ENCODE results near the gene TMEM72.

Gene TMEM72

DNA sequence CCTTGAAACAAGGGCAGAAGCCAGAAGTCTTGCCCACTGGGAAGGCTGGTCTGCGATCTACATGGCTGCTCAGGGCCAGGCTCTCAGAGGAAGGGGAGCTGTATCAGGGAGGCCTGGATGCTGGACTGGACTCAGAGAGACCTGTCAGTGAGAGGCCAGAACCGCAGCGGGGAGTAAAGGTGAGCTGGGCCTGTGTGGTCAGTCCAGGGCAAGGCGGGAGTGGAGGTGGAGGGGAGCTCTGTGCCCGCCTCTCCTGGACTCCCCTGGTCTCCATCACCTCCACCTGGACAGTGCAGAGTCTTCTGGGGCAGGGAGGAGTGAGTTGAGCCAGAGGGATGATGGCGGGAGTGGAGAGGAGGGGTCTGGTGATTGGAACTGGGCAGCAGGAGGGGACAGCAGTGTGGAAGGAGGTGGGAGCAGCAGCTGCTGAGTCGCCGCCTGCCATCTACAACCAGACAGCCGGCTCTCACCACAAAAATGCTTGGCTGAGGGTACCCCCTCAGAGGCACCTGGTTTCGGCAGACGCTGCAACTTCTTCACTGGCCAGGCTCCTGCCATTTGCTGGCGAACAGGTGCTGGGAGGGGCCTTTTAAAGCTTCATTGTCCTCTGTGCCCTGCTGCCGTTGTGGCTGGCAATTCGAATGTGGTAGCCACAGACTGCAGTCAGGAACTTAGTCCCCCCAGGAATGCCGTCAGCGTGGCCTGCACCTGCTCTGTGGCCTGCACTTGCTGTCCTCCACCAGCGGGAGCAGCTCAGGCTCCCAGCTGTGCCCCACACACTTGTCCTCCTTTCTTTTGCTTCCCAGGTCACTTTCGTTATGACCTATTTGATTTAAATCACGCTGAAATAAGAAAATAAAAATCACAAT, 52.0 kb downstream of the TMEM72 start:
- no peak overlapping the region for H3K27ac ChIP-seq (ENCODE audit: low read length)
- DNase-seq (ENCODE audit: low read depth, low spot score) = no peak

DNA sequence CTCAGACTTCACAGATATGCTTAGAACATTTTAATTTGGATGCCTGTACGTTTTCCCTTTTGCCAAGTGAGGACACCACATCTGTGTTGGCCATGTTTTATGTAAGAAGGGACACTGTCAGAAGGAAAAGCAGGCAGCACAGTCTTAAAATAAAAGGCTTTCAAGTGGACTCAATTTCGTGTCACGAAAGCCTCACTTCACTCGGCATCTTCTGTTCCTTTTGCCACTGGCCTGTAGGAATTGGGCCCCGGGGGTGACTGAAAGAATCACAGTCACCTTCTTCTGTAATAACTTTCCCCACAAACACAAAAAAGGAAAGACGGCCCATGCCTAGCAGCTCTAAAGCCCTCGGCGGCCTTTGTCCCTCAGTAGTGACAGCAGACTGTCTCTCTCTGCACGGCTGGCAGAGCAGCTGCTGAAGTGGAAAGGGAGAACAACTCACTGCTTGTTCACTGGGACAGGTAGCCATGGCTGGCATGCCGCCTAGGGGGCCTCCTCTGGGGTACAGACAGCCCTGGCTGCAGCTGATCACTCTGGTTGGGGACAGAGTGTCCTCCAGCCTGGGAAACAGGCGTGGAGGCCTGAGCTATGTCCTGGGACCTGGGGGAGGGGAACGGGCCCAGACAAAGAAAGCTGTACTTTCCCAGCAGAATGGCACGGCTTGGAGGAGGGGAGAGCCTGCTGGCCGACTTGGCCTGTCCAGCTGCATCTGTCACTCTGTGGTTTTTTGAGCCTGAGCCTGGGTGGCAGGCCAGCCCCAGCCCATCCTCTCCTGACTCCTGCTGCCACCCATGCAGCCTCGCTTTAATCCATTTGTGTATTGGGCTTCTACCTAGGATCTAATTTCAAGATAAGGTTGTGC, 52.9 kb downstream of the TMEM72 start:
- no peak overlapping the region for H3K4me3 ChIP-seq (ENCODE audit: low read length)
- H3K4me1 ChIP-seq (ENCODE audit: control insufficient read depth, insufficient read depth, low read length) = peaks cover 9% of the 10 kb centered on the region
- H3K27ac ChIP-seq (ENCODE audit: low read length) = no peak overlapping the region
- H3K27me3 ChIP-seq (ENCODE audit: control insufficient read depth, insufficient read depth, low read length) = no peaks in the 10 kb centered on the region
- no peak for DNase-seq (ENCODE audit: low read depth, low spot score)
- no CpG with 5 or more reads among the region's 15 CpGs for WGBS (ENCODE audit: insufficient coverage, insufficient read length)
- no peaks in the 10 kb centered on the region for H3K36me3 ChIP-seq (ENCODE audit: control insufficient read depth, insufficient read depth, low read length)
- H3K9me3 ChIP-seq (ENCODE audit: control insufficient read depth, insufficient read depth, low read length) = no peaks in the 10 kb centered on the region

More for the DNA sequence above, 52.0 kb downstream of the TMEM72 start:
- Histone ChIP-seq H3K27me3 (ENCODE audit: control insufficient read depth, insufficient read depth, low read length) (no peaks in the 10 kb centered on the region), H3K9me3 (ENCODE audit: control insufficient read depth, insufficient read depth, low read length) (no peaks in the 10 kb centered on the region), H3K36me3 (ENCODE audit: control insufficient read depth, insufficient read depth, low read length) (no peaks in the 10 kb centered on the region), H3K4me1 (ENCODE audit: control insufficient read depth, insufficient read depth, low read length) (peaks cover 9% of the 10 kb centered on the region), H3K4me3 (ENCODE audit: low read length) (no peak overlapping the region)
- no CpG with 5 or more reads among the region's 19 CpGs for WGBS (ENCODE audit: insufficient coverage, insufficient read length)

DNA sequence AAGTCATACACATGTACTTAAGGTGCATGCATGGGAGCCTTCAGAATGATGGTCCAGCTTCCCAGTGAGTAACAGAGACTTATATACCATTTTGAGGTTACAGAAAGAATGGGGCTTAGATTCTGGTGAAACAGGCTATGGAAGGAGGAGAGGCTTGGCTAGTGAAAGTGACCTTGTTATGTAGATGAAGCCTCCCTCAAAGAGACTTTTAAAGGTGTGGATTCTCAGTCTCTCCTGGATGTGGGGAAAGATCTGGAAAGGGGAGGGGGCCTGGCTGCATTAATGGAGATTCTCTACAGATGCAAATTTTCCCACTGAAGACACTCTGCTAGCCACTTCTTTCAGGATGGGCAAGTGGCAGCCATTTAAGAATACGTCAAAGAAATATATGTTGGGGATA, 54.0 kb downstream of the TMEM72 start:
- H3K4me1 ChIP-seq (ENCODE audit: control insufficient read depth, insufficient read depth, low read length) = peaks cover 9% of the 10 kb centered on the region
- H3K27ac ChIP-seq (ENCODE audit: low read length) = no peak overlapping the region
- H3K27me3 ChIP-seq (ENCODE audit: control insufficient read depth, insufficient read depth, low read length) = no peaks in the 10 kb centered on the region
- no peak overlapping the region for H3K4me3 ChIP-seq (ENCODE audit: low read length)
- no peak for DNase-seq (ENCODE audit: low read depth, low spot score)
- no CpG with 5 or more reads among the region's 1 CpG for WGBS (ENCODE audit: insufficient coverage, insufficient read length)
- H3K9me3 ChIP-seq (ENCODE audit: control insufficient read depth, insufficient read depth, low read length) = no peaks in the 10 kb centered on the region
- no peaks in the 10 kb centered on the region for H3K36me3 ChIP-seq (ENCODE audit: control insufficient read depth, insufficient read depth, low read length)

DNA sequence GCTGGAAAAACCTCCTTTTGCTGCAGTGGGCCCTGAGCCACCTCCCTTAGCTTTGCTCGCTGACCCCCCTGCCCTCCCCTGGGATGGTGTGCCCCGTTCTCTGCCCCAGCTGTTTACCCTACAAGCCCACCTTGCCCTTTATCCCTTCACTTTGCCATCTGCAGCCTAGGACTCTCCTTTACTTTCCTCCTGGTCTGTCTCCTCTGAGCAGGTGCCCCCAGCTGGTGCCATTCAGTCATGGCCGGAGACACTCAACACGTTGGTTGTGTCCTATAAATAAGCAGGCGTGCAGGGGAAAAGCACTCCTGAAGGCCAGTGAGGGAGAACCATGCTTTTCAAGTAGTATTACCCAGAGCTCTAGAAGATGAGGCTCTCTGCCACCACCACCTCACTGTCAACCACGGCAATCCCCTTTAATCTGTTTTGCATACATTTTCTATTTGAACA, 54.5 kb downstream of the TMEM72 start:
- Histone ChIP-seq H3K4me1 (ENCODE audit: control insufficient read depth, insufficient read depth, low read length) (peaks cover 9% of the 10 kb centered on the region), H3K36me3 (ENCODE audit: control insufficient read depth, insufficient read depth, low read length) (no peaks in the 10 kb centered on the region), H3K27ac (ENCODE audit: low read length) (no peak overlapping the region), H3K9me3 (ENCODE audit: control insufficient read depth, insufficient read depth, low read length) (no peaks in the 10 kb centered on the region), H3K27me3 (ENCODE audit: control insufficient read depth, insufficient read depth, low read length) (no peaks in the 10 kb centered on the region), H3K4me3 (ENCODE audit: low read length) (no peak overlapping the region)
- WGBS (ENCODE audit: insufficient coverage, insufficient read length) = no CpG with 5 or more reads among the region's 6 CpGs
- no peak for DNase-seq (ENCODE audit: low read depth, low spot score)

DNA sequence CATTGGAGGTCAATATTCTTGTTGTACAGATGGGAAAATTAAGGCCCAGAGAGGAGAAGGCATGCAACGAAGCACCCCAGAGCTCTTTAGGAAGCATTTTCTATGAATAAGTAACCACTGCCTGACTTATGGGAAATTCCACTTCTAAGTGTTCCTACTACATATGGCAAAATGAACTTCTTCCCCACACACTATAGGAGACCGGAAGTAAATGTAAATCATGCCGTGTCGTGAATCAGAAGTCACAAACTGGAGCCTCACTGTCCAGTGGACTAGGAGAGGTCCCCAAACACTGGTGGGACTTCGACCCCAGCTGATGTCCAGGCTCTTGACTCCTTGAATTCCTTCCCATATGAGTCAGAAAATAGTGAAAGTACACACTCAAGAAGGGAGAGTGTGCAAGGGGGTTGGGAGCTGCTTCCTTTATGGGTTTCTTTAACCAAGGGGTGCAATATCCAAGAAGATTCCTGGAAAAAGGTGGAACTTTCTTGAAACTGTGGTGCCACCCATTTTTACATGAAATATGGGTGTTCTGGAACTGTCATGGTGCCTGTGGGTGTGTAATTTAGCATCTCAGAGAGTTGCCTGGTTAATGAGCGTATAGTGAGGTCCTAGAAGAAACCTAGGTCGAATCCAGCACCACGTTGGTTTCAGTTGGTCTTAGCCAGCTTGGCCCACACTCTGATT, 55.1 kb downstream of the TMEM72 start:
- H3K4me1 ChIP-seq (ENCODE audit: control insufficient read depth, insufficient read depth, low read length) = peaks cover 9% of the 10 kb centered on the region

DNA sequence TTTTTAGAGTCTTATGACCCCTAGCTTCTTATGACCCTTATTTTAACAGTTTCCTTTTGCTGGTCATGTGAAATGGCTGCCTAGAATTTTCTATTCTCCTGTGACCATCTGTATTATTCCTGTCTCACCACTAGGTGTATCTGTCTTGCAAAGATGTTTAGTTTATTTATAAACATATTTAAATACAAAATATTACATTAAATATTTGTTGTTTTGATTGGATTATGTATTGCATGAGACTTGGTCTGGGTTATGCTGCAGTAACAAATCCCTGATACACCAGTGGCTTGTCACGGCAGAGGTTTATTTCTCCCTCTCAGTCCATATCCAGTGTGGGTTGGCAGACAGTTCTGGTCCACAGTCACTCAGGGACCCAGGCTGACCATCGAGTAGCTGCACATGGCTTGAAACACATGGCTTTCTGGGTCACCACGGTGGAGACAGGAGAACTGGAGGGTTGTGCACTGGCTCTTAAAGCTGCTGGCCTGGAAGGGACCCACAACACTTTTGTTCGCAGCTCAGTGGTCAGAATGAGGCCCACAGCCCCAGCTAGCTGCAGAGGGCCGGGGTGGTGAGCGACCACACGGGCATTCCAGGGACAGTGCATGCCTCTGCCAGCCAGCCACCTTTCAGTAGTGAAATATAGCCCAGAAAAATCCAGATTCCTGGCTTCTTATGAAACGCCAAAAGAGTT, 55.8 kb downstream of the TMEM72 start:
- Histone ChIP-seq H3K4me3 (ENCODE audit: low read length) (no peak overlapping the region), H3K9me3 (ENCODE audit: control insufficient read depth, insufficient read depth, low read length) (no peaks in the 10 kb centered on the region), H3K27me3 (ENCODE audit: control insufficient read depth, insufficient read depth, low read length) (no peaks in the 10 kb centered on the region), H3K4me1 (ENCODE audit: control insufficient read depth, insufficient read depth, low read length) (peaks cover 9% of the 10 kb centered on the region), H3K36me3 (ENCODE audit: control insufficient read depth, insufficient read depth, low read length) (no peaks in the 10 kb centered on the region), H3K27ac (ENCODE audit: low read length) (no peak overlapping the region)
- no CpG with 5 or more reads among the region's 8 CpGs for WGBS (ENCODE audit: insufficient coverage, insufficient read length)
- DNase-seq (ENCODE audit: low read depth, low spot score) = no peak

More for the DNA sequence above, 55.1 kb downstream of the TMEM72 start:
- H3K27ac ChIP-seq (ENCODE audit: low read length) = no peak overlapping the region
- no peak overlapping the region for H3K4me3 ChIP-seq (ENCODE audit: low read length)
- no peak for DNase-seq (ENCODE audit: low read depth, low spot score)
- H3K36me3 ChIP-seq (ENCODE audit: control insufficient read depth, insufficient read depth, low read length) = no peaks in the 10 kb centered on the region
- no CpG with 5 or more reads among the region's 8 CpGs for WGBS (ENCODE audit: insufficient coverage, insufficient read length)
- H3K9me3 ChIP-seq (ENCODE audit: control insufficient read depth, insufficient read depth, low read length) = no peaks in the 10 kb centered on the region
- H3K27me3 ChIP-seq (ENCODE audit: control insufficient read depth, insufficient read depth, low read length) = no peaks in the 10 kb centered on the region

DNA sequence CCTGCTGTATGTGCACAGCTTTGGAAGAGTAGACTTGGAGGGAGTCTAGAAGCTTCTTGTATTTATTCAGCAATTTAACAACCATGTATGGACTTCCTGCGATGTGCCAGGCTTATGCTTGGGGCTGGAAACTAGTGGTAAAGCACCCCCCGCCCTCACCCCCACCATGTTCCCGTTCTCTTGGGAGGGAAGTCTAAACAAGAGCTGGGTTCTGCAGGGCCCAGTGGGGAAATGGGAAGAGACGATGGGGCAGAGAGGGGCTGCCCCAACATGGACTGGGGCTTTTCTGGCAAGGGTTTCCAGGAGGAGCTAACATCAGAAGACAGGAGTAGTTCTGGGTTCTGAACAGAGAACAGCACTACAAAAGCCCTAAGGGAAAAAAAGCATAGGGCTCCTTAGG, 56.5 kb downstream of the TMEM72 start:
- no peak for DNase-seq (ENCODE audit: low read depth, low spot score)

DNA sequence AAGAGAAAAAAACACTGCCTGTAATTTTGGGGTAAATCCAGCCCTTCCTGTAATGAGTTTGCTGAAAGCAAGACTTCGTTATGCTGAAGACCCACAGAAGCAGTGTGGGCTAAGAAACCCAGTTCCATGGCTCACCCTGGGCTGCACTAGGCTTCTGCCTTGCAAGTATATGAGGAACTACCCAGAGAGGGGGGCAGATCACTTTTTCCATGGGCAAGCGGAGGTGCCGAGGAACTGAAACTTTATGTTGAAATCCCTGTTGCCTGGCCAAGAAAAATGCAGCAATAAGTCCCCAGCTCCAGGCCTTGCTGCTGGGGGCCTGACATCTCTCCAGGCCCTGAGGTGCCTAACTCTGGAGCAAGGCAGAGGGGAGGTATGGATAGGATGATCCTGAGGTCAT, 57.0 kb downstream of the TMEM72 start:
- Histone ChIP-seq H3K36me3 (ENCODE audit: control insufficient read depth, insufficient read depth, low read length) (no peaks in the 10 kb centered on the region), H3K4me1 (ENCODE audit: control insufficient read depth, insufficient read depth, low read length) (peaks cover 9% of the 10 kb centered on the region), H3K9me3 (ENCODE audit: control insufficient read depth, insufficient read depth, low read length) (no peaks in the 10 kb centered on the region), H3K4me3 (ENCODE audit: low read length) (no peak overlapping the region), H3K27me3 (ENCODE audit: control insufficient read depth, insufficient read depth, low read length) (no peaks in the 10 kb centered on the region), H3K27ac (ENCODE audit: low read length) (no peak overlapping the region)
- no peak for DNase-seq (ENCODE audit: low read depth, low spot score)
- WGBS (ENCODE audit: insufficient coverage, insufficient read length) = no CpG with 5 or more reads among the region's 3 CpGs

More for the DNA sequence above, 56.5 kb downstream of the TMEM72 start:
- Histone ChIP-seq H3K9me3 (ENCODE audit: control insufficient read depth, insufficient read depth, low read length) (no peaks in the 10 kb centered on the region), H3K27ac (ENCODE audit: low read length) (no peak overlapping the region), H3K4me1 (ENCODE audit: control insufficient read depth, insufficient read depth, low read length) (peaks cover 9% of the 10 kb centered on the region), H3K4me3 (ENCODE audit: low read length) (no peak overlapping the region), H3K36me3 (ENCODE audit: control insufficient read depth, insufficient read depth, low read length) (no peaks in the 10 kb centered on the region), H3K27me3 (ENCODE audit: control insufficient read depth, insufficient read depth, low read length) (no peaks in the 10 kb centered on the region)
- WGBS (ENCODE audit: insufficient coverage, insufficient read length) = no CpG with 5 or more reads among the region's 4 CpGs

DNA sequence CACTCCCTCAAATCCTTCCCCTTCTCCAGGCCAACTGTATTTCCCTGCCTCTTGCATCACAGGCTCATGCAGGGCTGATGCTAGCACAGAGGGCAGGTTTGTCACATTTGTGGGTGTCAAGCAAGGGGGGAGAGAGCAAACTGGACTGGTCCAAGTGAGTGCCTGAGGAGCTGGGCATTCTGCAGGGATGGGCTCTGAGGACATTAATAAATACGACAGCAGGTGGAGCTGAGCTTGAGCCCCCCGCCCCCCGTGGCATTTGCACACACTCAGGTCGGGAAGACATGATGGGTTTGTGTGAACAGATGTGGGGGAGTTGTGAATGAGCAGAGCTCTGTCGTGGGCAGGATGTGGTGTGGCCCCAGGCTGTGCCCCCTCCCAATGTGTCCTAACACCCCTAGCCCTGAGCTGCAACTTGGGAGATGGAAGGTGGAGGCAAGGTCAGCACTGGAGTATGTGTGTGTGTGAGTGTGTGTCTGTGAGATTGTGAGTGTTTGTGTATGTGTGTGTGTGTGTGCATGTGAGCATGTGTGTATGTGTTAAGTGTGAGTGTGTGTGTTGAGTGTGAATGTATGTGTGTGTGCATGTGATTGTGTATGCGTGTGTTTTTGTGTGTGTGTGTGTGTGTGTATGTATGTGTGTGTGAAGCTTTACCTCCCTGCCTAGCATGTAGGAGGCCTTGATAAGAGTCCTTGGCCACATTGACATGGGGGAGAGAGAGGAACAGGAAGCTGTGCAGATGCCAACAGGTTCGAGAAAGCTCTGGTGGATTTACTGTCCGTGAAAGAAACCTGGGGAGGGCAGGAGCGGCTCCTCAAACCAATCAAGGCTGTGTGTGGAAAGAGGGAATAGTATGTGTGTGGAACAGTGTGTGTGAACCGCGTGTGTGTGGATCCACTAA, 57.6 kb downstream of the TMEM72 start:
- Histone ChIP-seq H3K9me3 (ENCODE audit: control insufficient read depth, insufficient read depth, low read length) (no peaks in the 10 kb centered on the region), H3K4me1 (ENCODE audit: control insufficient read depth, insufficient read depth, low read length) (peaks cover 13% of the 10 kb centered on the region), H3K4me3 (ENCODE audit: low read length) (no peak overlapping the region), H3K27ac (ENCODE audit: low read length) (no peak overlapping the region), H3K36me3 (ENCODE audit: control insufficient read depth, insufficient read depth, low read length) (no peaks in the 10 kb centered on the region), H3K27me3 (ENCODE audit: control insufficient read depth, insufficient read depth, low read length) (no peaks in the 10 kb centered on the region)
- no peak for DNase-seq (ENCODE audit: low read depth, low spot score)
- no CpG with 5 or more reads among the region's 11 CpGs for WGBS (ENCODE audit: insufficient coverage, insufficient read length)
